GM19395 (cell line): ENCODE measurements around the gene TRRAP.

ENCODE experiments used
- ATAC-seq: cut with Tn5 transposase; IDR thresholded peaks from one replicate; pipeline ENCODE4 v1.9.1; 2021; ENCODE audit warnings: mild to moderate bottlenecking, moderate library complexity; ENCODE audit not compliant: unreplicated experiment

Gene TRRAP

DNA sequence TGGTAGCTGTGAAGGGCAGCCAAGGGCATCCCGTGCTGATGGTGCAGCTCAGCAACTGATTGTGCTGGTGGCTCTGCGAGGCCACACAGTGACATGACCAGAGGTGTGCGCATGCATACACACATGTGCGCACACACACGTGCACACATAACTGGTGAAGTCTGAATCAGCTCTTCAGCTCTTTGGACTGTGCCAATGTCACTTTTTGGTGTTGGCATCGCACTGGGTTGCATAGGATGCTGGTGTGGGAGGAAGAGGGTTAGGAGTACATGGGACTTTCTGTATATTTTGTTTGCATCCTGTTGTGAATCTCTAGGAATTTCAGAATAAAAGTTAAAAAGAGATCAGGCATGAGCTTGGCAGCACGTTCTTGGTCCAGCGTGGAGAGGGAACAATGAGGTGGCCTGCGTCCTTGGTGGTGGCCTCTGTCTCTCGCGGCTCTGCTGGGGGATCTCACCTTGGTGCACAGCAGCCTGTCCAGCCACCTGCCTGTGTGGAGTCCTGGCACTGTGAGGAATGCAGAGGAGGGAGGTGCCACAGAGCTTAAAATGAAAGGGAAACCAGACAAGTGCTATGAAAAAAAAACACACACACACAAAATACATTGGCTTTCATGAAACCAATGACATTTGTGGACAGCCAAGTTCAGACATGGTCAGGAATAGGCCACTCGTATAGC, 124.0 kb downstream of the TRRAP start:
- no peak for ATAC-seq

DNA sequence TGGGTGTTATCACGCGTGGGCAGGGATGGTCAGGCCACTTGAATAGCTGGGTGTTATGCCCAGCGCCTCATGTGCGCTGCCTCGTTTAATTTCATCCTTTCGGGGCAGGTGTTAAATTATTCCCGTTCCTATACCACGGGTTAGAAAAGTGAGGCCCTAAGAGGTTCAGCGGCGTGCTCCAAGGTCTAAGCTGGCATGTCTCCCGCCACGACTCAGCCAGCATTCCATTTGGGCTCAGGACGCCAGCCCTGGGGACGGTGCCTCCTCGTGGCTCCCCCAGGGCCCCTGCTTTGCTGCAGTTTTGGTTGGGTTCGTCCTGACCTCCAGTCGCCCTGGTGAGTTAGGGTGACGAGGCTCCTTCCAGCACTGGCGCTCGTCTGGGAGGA, 124.5 kb downstream of the TRRAP start:
- no peak for ATAC-seq

DNA sequence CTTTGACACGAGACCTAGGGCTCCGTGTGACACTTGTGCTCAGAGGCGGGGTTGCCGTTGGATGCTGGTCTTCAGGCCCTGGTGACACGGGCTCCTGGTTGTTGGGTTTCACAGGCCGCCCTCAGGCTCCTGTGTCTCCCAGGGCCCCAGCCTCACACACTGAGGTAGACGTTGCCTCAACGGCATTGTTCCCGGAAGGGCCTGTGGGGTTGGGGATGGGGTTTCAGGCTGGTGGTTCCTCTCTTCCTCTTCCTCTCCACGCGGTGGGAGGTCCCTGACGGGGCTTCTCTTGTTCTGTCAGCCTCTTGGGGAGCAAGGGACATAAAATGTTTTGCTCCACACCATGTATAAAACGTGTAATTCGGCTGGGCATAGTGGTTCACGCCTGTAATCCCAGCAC, 125.1 kb downstream of the TRRAP start:
- no peak for ATAC-seq

DNA sequence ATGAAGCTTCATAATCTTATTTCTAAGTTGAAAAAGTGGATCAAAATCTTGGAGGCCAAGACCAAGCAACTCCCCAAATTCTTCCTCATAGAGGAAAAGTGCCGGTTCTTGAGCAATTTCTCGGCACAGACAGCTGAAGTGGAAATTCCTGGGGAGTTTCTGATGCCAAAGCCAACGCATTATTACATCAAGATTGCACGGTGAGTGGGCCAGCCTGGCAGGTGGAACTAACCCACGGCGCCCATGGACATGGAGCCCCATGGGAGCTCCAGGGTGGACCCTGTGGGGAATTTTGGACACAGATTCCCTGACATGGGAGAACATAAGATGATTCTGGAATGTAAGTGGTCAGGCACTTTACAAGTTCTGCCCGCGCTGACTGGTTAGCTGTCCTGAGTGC, 125.9 kb downstream of the TRRAP start:
- ATAC-seq, result no peak

DNA sequence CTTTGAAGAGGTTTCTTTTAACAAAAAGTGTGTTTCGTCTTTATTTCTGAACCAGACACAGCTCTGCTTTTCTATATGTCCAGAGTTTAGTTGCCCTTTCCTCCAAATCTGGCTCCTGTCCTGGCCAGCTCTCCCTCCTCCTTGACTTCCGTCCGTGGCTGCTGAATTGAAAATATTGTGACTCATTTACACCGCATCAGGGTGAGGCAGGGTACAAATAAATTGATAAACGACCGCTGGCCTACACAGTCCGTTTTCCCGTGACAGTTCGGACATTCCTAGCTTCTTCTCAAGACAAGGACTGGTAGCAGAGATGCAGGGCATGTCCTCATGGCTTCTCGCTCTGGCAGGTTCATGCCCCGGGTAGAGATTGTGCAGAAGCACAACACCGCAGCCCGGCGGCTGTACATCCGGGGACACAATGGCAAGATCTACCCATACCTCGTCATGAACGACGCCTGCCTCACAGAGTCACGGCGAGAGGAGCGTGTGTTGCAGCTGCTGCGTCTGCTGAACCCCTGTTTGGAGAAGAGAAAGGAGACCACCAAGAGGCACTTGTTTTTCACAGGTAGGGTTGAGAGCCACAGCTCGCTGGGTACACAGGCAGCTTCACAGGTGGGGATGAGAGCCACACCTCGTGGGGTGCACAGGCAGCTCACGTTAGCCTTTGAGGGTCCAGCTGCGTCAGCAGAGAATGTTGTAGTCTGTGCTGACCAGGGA, 126.6 kb downstream of the TRRAP start:
- ATAC-seq, result no peak

DNA sequence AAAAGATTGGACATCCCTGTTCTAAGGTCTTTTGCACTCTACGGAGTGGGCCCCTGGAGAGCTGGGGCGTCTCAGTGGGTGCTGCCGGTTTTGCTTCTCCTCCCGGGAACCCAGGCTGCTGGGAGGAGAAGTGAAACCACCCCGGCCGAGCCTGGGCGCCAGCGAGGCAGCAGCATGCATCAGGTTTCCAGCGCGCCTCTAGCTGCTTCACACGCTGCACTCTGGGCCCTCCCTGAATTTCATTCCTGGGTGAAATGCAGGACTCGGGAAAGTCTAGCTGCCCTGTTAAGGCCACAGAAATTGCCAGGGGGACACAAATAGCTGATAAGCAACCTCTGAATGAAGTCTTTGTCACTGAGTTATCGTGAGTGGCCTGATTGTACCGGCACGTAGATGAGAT, 127.4 kb downstream of the TRRAP start:
- ATAC-seq, result no peak

DNA sequence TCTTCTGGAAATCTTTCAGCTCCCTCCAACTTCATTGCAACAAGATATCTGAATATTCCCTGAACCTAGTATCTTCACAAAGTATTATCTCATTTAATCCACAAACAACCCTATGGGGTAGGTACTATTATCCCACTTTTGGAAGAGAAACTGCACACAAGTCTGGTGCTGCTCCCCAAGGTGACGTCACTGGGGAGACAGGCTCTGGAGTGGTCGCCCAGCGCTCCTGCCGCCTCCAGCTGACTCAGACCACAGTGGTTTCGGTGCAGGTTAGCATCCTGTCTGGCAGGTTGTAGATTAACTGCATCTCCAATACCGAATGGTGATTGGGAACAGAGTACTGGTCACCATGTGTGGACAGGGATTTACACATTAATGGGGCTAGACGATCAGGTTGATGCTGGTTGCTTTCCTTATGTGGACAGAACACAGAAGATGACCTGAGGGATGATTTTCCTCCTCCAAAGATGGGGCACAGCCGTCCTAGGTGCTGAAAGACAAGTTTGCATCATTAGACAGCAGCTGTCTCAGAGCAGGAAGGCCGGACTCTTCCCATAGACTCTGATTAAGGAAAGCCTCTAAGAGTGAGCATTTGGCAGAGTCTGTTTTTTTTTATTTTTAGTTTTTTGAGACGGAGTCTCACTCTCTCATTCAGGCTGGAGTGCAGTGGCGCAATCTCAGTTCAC, 128.6 kb downstream of the TRRAP start:
- ATAC-seq, result no peak

DNA sequence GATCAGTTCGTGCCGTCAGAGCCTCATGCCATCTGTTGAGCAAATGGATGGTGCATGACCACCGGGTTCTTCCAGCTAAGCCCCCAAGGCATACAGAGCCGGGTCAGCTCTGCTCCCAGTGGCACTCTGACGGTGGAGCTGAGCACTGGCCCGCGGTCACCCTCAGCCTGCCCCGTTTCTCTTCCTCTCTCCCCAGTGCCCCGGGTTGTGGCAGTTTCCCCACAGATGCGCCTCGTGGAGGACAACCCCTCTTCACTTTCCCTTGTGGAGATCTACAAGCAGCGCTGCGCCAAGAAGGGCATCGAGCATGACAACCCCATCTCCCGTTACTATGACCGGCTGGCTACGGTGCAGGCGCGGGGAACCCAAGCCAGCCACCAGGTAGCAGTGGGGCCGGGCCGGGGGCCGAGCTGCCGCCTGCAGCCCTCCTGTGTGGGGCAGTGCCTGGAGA, 129.9 kb downstream of the TRRAP start:
- no peak for ATAC-seq

DNA sequence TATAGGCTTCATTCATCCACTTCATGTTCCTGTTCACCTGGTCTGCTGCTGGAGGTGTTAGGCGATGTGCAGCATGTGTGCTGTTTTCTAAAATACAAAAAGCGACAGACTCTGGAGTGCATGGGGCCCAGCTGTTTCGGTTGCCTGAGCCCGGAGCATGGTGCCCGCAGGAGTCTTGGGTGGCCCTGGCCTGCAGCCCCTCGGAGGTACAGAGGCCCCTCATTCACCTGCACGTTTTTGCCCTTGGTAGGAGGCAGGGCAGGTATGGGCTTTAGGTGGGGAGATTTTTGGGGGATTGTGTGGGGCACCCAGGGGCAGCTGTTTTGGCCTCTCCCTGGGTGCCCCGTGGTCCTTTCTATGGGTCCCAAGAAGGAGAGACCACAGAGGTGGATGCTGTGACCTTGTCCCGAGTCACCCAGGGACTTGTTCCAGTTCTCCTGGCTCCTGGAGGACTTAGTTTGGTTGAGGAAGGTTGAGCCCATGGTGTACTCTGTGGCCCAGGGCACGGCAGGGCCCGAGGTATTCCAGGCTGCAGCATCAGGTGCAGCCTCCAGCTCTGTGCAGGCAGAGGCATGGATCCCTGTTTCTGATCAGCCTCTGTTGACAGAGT, 130.7 kb downstream of the TRRAP start:
- ATAC-seq, result no peak

DNA sequence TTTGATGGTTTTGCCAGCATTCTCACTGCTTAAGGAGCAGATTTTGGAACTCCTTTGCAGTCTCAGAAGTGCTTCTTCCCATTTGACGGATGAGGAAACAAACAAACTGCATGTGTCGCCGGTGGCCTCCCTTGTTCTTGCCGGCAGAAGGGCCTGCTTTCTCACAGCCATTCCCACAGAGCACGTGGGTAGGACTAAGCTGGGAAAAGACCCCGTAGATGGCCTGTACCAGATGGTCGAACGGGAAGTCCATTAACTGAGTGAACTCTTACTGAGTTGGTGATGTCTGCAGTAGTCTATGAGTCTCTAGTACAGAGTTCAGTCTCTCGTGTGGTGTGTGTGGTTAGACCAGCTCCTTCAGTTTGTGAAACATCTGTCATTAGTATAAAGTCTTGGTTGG, 131.9 kb downstream of the TRRAP start:
- no peak for ATAC-seq

DNA sequence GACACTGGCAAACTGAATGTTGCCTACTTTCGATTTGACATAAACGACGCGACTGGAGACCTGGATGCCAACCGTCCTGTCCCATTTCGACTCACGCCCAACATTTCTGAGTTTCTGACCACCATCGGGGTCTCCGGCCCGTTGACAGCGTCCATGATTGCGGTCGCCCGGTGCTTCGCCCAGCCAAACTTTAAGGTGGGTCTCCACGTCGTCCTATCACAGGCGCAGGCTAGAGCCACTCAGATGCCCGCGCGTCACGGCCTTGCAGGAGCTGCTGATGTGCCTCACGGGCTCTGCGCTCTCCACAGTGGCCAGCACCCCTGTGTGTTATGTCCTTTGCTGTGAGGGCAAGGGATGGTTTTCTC, 133.0 kb downstream of the TRRAP start:
- ATAC-seq, result no peak

DNA sequence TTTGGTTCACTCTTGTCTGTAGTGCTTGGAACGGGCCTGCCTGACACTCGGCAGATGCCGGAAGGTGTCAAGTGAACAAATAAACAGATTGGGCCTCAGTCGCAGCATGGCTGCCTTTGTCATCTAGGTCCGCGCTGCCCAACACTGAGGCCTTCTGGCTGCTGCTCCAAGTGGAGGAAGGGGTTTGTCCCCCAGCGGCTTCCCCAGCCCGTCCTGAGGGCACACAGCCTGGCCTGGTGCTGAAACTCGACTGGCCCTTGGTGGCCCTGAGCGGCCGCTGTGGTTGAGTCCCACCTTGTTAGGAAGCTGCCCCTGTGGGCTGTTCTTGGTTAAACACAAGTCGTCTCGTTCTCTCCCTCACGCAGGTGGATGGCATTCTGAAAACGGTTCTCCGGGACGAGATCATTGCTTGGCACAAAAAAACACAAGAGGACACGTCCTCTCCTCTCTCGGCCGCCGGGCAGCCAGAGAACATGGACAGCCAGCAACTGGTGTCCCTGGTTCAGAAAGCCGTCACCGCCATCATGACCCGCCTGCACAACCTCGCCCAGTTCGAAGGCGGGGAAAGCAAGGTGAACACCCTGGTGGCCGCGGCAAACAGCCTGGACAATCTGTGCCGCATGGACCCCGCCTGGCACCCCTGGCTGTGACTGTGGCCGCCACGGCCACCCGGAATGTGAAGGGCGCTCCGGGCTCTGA, 133.5 kb downstream of the TRRAP start:
- no peak for ATAC-seq

DNA sequence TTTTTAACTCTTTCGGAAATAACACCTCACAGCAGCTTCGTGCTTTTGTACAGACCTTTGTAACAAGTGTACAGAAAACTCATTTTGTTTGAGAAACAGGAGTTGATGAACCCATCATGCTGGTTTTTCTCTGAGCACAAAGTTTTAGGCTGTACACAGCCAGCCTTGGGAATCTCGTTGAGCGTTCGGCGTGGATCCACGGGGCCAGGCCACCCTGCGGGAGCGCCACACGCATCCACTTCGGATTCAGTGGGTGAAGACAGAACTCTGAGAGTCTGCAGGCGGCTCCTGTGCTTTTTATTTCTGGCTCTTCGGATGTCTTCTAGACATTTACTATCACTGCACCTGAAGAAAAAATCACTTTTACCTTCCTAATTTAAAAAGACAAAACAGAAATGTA, 134.4 kb downstream of the TRRAP start:
- no peak for ATAC-seq

DNA sequence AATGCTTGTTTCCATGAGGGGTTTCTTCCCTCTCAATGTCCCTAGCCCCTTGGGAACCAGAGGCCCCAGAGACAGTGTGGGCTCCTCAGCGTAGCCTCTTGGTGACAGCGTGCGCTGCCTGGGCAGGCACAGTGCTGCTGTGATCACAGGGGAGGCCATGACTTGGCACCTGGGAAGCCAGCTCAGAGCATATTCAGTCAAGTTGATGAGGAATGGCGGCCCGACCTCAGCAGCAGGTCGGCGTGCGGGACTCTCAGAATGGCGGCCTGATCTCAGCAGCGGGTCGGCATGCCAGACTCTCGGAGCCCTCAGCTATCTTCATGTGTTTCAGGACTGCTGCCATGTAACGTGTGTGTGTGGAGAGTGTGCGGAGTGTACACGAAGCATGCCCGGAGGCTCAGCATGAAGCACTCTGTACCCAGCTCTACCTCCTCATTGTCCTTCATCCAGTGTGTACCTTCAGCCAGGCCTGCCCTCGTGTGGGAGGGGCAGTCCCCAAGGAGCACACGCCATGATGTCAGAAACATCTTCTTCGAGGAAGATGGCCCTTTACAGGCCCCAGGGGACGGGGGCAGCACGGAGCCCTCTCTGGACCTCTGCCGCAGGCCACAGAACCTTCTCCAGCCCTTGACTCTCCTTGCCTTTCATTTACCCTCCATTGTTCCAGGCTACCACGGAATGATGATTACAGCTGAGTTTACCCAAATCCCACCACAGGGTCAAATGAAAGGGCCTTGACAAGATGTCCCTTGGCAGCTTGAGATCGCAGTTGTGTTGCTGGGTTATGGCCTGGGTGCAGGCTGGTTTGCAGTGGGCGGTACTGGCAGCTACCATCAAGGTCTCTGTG, 135.2 kb downstream of the TRRAP start:
- ATAC-seq, result no peak

DNA sequence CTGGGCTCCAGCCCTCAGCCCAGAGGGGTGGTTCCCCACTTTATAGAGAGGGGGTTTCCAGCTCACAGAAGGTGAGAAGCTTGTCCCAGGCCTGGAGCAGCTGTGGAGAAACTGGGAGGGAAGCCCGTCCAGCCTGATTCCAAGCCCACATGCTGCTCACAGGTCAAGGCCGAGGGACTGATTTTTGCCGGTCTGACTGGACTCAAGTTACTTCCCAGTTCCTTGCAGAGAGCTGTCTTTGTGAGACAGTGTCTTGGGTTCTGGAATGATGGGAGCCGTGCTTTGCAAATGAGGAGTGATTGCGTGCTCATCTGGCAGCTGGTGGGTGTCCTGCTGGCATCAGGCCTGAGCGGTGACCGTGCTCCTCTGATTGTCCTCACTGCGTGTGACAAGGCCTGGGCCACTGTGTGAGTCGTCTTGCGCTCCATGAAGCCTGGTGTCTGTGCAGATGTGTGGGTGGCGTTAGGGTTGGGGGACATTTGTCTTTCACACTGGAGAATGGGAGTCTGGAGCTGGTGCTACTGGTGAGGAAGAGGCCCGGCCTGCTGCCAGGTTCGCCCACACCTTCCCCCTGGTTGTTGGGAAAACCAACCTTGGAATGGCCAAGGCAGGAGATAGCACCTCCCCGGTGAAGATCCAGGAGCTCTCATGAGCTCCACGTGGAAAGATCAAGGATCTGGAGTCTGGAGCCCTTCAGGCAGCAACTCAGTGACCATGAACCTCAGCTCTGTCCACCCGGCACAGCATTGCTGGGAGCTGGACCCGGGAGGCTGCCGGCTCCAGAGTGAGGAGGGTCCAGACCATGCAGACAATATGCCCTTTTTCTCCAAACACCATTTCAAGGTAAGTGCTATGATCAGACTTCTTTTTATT, 136.0 kb downstream of the TRRAP start:
- ATAC-seq, result no peak

DNA sequence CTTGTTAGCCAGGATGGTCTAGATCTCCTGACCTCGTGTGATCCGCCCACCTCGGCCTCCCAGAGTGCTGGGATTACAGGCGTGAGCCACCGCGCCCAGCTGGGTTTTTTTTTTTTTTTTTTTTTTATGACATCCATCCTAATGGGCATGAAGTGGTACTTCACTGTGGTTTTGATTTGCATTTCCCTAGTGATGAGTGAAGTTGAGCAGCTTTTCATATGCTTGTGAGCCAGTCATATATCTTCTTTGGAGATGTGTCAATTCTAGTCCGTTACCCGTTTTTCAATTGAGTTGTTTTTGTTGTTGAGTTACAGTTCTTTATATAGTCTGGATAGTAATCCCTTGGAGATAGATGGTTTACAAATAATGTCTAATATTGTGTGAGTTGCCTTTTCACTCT, 137.9 kb downstream of the TRRAP start:
- ATAC-seq, result no peak

DNA sequence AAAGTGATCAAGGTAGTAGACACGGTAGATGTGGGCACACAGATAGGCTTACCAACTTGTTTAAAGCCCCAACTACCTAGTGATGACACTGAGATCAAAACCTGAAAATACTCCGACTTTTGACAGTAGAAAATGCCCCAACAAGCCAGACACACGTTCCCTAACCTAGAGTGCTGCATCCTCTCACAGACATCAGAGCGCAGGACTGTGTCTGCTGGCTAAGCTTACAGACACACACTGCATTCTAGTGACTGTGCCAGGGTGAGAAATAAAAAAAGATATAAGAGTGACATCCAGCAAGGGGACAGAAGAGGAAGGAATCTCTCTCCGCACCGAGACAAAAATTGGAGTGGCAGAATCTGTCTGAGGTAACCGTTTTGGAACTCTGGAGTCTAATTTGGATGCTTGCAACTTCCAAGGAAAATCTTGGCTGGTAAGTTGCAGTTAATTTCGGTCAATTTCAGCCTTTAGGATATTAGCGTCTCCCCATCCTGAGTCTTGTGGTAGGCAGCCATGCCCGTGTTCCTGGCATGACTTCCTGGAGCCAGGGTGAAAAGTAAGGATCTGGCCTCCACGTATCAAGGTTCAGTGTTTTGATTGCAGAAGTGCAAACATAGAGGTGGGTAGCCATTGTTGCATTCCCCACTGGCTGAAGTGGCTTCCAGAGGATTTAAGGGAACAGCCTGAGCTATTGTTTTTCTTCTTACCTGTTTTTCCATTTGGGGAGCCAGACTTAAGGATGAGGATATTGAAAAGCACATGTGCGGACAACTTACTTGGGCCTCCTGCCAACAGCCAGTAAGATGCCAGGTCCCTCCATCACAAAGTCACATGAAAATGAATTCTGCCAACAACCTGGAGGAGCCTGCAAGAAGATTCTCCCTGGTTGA, 141.4 kb downstream of the TRRAP start:
- ATAC-seq, result no peak

DNA sequence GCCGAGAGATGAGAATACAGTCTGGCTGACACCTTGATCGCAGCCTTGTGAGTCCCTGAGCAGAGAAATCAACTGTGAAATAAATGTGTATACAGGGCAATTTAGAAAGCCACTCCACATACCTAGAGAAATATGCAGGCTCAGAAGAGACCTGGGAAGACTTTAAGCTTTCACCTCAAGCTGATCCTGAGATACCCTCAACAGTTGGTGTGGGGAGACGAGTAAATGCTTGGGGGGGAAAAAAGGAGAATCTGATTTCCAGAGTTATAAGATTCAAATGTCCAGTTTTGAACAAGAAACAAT, 142.0 kb downstream of the TRRAP start:
- ATAC-seq, result no peak
